ENCODE results near the gene YES1.

- TF ChIP-seq POLR2AphosphoS5 (IDR thresholded peaks at IDR 0.05): no peak
- no peak for TF ChIP-seq CTCF (IDR thresholded peaks at IDR 0.05)
- TF ChIP-seq POLR2A (IDR thresholded peaks at IDR 0.05): no peak
These were observed 105.6 kb downstream of the YES1 start for GRCh38 chr18:706405-706804.
